Measurements from ENCODE around the gene DCXR. TPM values are rescaled to one million over a fixed set of nuclear protein-coding genes. Genes with fewer than 3 reads are reported as not detected.

Gene DCXR
- total and polyA plus RNA-seq, 12 donors: 155 to 387 (median 195) TPM

- DNase-seq (no peak), ATAC-seq (no peak)
- H3K9me3 ChIP-seq: no peaks in the 10 kb centered on the region
- no peak overlapping the region for H3K4me3 ChIP-seq
- no peaks in the 10 kb centered on the region for H3K27me3 ChIP-seq
- H3K36me3 ChIP-seq: peaks cover 0 to 79% (median 30%) of the 10 kb centered on the region in 9 donors
- peaks cover 15 to 26% (median 21%) of the 10 kb centered on the region in 9 donors for H3K4me1 ChIP-seq
- TF ChIP-seq CTCF (IDR thresholded peaks at IDR 0.05): no peak
- 89 to 90% methylated on average over 33 to 34 of the region's 34 CpGs for WGBS, 2 donors
- intact Hi-C loops (cut with DNase I): no loop called here
- no peak overlapping the region for H3K27ac ChIP-seq
These were observed 23.8 kb upstream of the DCXR start for GRCh38 chr17:82061047-82061925.

- WGBS, 2 donors: 87 to 88% methylated on average over 14 of the region's 14 CpGs
- Histone ChIP-seq H3K9me3 (no peaks in the 10 kb centered on the region), H3K27me3 (no peaks in the 10 kb centered on the region), H3K4me1 (peaks cover 11 to 21% (median 15%) of the 10 kb centered on the region in 9 donors), H3K27ac (no peak overlapping the region), H3K36me3 (peaks cover under 1 to 86% (median 30%) of the 10 kb centered on the region in 9 donors), H3K4me3 (no peak overlapping the region)
- no peak for ATAC-seq
- intact Hi-C loops (cut with DNase I): no loop called here
- TF ChIP-seq CTCF (IDR thresholded peaks at IDR 0.05): no peak
- DNase-seq: no peak
These were observed 23.1 kb upstream of the DCXR start for GRCh38 chr17:82060614-82061013.

GRCh38 chr17:82060001-82060380 lies 22.5 kb upstream of the DCXR start:
- intact Hi-C loops (cut with DNase I): no loop called here
- no peaks in the 10 kb centered on the region for H3K9me3 ChIP-seq
- no peak overlapping the region for H3K27ac ChIP-seq
- TF ChIP-seq CTCF (IDR thresholded peaks at IDR 0.05): no peak
- peaks cover 9 to 18% (median 12%) of the 10 kb centered on the region in 9 donors for H3K4me1 ChIP-seq
- 84 to 89% methylated on average over 16 of the region's 16 CpGs for WGBS, 2 donors
- DNase-seq (no peak), ATAC-seq (no peak)
- no peaks in the 10 kb centered on the region for H3K27me3 ChIP-seq
- no peak overlapping the region for H3K4me3 ChIP-seq
- peaks cover 2 to 92% (median 30%) of the 10 kb centered on the region in 9 donors for H3K36me3 ChIP-seq

- Histone ChIP-seq H3K4me1 (peaks cover 4 to 12% (median 7%) of the 10 kb centered on the region in 9 donors), H3K27me3 (no peaks in the 10 kb centered on the region), H3K4me3 (no peak overlapping the region), H3K27ac (no peak overlapping the region), H3K9me3 (no peaks in the 10 kb centered on the region), H3K36me3 (peaks cover 3 to 97% (median 30%) of the 10 kb centered on the region in 9 donors)
- ATAC-seq (no peak), DNase-seq (no peak)
- no peak for TF ChIP-seq CTCF (IDR thresholded peaks at IDR 0.05)
- intact Hi-C loops (cut with DNase I): no loop called here
- WGBS, 2 donors: 76 to 77% methylated on average over 19 of the region's 19 CpGs
These were observed 21.9 kb upstream of the DCXR start for GRCh38 chr17:82059272-82060000.
